GM18861 (cell line): ENCODE measurements around the gene GSK3A.
A peak's percentile ranks its signal among the peaks of the same experiment; 100 is the strongest.

ENCODE experiments used
- ATAC-seq: cut with Tn5 transposase; IDR thresholded peaks from one replicate; pipeline ENCODE4 v1.9.1; 2021; ENCODE audit not compliant: unreplicated experiment

Gene GSK3A

DNA sequence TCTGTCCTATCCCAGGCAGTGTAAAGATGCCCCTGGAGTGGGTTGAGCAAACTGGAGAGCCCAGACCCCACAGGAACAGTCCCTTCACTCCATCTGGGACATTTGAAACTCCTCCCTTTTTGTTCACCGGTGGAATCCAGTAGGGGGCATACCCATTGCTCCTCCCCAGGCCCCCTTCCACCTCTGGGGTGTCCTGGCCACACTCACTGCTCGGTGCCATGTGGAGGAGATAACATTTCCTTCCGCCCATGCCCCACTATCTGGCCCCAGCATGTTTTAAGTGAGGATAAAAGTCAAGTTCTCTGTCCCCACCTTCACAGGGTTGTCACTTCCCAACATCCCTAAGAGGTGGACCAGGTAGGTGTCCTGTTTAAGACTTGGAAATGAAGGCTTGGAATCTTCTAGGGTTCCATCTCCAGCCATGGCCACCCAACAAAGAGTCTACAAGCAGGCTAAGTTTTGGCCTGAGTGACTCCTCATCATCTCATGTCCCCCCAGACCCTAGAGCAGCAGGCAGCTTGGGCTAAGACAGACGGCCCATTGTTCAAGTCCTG lies 13.0 kb downstream of the GSK3A start:
- no peak for ATAC-seq

DNA sequence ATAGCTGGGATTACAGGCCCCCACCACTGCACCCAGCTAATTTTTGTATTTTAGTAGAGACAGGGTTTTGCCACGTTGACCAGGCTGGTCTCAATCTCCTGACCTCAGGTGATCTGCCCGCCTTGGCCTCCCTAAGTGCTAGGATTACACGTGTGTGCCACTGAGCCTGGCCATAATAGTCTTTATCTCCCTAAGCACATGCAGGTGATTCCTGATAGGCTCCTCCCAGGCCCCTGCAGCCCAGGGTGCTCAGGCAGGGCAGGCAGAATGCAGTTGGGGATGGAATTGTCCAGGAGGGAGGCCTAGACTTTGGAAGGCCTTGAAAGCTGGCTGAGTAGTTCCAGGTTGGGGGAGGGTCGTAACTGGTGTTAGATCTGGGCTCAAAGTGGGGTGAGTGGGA lies 13.8 kb downstream of the GSK3A start:
- no peak for ATAC-seq

DNA sequence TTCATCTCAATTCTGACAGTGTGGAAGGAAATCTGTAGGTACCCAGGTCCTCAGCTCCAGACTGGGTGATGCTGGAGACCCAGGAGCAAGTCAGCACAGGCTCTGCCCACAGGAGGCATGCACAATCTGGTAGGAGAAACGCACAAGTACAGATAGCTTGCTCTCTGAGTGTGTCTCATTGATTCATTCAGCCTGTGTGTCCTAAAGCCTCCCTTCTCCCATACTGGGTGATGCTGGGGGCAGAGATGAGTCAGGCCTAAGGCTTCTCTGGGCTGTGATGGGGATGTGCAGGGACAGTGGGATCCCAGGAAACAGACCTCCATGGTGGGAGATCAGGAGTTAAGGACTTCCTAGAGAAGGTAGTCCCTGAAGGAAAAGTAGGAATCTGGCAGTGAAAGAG lies 15.5 kb downstream of the GSK3A start:
- no peak for ATAC-seq

DNA sequence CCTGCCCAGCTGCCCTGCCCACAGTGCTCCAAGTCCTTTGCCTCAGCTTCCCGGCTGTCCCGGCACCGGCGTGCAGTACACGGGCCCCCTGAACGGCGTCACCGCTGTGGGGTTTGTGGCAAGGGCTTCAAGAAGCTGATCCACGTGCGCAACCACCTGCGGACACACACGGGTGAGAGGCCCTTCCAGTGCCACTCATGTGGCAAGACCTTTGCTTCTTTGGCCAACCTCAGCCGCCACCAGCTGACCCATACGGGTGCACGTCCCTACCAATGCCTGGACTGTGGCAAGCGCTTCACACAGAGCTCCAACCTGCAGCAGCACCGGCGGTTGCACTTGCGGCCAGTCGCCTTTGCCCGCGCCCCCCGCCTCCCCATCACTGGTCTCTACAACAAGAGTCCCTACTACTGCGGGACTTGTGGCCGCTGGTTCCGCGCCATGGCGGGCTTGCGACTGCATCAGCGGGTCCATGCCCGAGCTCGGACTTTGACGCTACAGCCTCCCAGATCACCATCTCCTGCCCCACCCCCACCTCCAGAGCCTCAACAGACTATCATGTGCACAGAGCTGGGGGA lies 16.6 kb downstream of the GSK3A start:
- ATAC-seq, result no peak

DNA sequence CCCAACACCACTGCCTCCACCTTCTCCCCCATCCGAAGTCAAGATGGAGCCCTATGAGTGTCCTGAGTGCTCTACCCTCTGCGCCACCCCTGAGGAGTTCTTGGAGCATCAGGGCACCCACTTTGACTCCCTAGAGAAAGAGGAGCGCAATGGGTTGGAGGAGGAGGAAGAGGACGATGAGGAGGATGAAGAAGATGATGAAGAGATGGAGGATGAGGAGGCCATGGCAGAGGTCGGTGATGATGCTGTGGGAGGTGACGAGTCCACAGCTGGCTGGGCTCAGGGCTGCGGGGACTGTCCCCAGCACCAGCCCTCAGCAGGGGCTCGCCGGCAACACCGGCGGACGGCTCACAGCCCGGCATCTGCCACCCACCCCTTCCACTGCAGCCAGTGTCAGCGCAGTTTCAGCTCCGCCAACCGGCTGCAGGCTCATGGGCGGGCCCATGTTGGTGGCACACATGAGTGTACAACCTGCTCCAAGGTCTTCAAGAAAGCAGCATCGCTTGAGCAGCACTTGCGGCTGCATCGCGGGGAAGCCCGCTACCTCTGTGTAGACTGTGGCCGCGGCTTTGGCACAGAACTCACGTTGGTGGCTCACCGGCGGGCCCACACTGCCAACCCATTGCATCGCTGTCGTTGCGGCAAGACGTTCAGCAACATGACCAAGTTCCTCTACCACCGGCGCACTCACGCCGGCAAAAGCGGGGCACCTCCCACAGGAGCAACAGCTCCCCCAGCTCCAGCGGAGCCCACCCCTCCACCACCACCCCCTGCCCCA lies 17.3 kb downstream of the GSK3A start:
- ATAC-seq, result no peak

DNA sequence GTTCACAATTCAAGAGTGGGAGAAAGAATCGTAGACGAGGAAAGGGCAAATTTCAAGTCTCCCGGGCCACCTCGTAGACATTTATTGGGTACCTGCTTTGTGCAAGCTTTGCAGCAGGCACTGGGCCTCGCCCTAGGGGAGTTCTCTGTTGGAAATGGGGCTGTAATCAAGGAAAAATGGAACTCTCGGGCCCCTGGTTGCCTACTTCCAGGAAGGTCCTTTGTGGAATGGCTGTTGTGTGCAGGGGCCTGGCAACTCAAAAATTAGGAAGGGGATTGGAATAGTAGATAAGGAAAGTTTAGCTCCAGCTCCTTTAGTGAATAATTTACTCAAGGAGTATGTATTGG lies 21.7 kb downstream of the GSK3A start:
- no peak for ATAC-seq

DNA sequence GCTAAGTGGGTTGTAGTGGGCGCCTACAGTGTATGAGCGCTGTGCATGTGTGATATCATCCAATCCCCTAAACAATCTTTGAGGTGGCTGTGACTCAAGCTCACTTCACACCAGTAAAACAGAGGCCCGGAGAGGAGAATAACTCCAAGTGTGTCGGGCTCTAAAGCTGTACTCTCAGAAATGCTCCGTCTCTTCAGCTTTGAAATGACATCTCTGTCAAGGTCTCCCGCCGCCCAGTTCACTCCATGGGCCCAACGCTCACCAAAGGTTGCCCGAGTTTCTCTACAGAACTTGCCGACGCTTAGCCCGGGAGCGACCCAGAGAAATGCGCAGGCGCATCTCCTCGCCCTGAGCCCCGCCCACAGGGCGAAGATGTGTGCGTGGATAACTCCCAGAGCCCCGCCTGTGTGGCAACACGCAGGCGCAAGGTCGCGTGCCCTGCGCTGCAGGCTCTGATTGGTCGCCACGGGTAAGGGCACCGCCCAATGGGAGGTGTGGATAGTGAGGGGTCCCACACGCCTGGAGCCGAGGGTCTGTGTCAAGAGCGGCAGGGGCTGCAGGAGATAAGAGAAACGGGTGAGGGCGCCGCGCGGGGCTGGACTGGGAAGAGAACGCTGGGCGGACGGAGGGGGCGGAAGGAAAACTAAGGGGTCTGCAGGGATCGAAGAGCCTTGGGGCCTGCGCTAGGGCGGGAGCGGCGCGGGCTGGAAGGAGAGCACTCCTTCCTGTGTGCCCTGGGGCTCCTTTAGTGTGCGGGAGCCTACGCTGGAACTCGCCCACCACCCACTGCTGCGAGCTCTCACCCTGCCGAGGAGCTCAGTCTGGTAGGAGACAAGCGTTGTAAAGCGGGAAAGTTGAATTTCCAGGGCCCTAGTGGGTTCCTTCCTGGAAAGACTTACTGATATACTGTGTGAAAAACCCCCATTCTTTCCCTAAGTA lies 22.3 kb downstream of the GSK3A start, which contains the start of gene ZNF526:
Gene ZNF526, plus strand, starts transcription at position 501 of the 939 bp plus-strand sequence. CDS start 4,092 bp downstream, outside the sequence.
- peak; percentile 79 for ATAC-seq

DNA sequence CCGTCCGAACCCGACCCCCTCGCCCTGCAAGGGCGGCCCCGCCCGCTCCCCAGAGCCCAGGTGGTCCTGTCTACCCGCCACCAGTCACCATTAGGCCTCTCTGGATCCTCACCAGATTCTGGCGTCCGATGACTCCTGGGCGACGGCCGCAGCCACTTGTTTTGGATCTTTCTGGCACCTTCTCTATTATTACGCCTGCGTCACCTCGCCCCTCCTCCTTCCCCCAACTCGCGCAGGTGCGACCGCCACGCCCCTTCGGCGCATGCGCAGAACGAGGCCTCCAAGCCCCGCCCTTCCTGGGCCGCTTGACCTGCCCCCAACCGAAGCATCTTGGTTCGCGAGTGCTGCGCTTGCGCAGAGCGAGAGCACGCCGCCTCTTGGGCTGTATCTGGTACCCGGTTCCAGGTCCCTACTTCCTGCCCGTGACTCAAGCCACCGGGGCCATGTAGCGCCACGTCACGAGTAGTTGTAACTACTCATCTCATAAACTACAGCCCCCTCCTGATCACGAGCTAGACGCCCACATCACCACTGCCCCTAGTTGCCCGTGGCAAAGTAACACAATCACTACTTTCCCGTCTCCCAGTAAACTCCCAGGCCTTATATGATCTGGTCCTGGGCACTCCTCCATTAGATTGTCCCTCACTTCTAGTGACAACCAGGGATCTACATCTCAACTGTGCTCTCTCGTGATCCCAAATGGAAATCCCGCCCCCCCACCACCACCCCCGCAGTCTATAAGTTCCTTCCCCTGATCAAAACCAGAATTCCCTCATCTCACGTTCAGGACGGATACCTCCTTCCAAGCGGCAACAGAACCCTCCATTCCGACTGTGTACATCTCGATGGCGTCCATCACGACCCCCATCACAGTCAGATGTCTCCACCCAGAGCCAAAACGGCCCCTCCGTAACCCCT lies 24.6 kb downstream of the GSK3A start, which contains the start of gene DEDD2:
Gene DEDD2, minus strand, starts transcription at position 158 of the 918 bp plus-strand sequence. CDS start 670 bp downstream, outside the sequence.
- peak; percentile 44 for ATAC-seq

DNA sequence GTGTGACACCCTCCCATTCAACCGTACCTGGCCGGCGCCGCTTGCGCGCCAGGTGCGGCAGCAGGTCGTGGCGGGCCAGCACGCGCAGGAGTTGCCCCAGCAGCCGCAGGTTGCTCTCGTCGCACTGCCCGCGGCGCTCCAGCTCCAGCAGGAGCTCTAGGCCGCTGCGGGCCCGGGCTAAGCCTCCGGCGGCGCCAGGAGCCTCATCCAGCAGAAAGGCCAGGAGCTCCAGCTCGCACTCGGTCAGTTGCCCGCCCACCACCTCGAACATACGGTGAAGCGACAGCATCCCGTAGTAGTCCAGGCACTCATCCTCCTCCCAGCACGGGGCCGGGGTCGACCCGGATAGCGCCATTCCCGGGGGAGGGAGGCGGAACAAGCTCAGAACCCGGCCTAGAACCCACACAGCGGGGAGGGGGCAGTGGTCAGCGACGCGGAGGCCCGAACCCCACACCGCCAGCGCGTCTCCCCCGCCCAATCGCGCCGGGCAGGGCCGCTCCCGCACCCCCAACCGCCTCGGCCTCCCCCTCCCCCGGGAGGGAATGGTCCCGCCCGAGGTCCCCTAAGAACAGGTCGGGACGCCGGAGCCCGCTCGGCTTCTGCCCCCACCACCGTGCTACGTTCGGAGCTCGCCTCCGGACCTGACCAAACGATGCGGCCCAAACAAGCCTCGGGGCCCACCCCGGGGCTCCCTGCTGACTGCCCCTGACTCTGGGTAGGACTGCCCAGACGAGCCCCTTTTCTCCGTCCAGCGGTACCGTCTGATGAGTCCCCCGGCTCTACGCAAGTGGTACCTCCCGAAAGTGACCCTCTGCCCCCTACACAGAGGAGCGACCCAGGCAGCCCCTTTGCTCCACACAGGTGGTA lies 25.5 kb downstream of the GSK3A start:
- ATAC-seq, result no peak

DNA sequence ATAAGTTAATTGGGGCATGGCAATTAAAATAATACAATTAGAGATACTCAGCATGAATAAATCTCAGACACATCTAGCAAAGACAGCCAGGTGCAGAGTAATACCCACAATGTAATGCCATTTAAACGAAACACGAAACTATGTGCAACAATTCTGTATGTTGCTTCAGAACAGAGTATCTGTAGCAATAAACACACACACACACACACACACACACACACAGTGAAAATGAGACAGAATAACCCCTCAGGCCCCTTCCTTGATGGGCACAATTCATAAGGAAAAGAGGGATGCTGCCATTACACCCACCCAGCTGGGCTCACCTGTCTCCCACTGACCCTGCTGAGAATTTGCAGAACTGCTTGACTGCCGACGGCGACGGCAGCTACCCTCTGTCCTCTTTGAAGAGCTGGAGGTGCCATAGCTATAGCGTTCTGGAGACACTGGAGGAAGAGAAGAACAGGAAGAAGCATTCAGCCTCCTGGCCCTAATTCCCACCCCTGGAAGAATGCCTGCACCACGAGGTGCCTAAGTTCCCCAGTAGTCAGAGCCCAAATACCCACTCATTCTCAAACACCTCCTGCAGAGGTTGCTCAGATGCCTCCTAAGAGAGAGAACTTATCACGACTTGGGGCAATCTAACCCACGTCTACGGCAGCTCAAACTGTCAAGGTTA lies 27.5 kb downstream of the GSK3A start:
- ATAC-seq, result no peak

DNA sequence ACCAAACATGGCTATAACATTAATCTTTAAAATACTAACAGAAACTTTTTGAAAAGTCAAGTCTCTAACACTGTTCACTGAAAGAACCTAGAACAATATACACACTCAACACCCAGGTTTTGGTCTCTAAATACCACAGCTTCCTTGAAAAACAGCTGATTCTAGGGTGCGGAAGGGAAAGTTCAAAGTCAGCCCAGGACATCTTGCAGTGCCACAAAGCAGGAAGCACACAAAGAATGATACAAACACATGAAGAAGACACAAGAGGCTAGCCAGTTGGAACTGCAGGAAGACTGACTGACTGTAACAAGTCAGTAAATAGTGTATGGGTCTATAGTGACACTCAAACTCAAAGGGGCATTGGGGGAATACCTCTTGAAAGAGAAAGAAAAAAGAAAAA lies 29.5 kb downstream of the GSK3A start:
- ATAC-seq, result no peak

DNA sequence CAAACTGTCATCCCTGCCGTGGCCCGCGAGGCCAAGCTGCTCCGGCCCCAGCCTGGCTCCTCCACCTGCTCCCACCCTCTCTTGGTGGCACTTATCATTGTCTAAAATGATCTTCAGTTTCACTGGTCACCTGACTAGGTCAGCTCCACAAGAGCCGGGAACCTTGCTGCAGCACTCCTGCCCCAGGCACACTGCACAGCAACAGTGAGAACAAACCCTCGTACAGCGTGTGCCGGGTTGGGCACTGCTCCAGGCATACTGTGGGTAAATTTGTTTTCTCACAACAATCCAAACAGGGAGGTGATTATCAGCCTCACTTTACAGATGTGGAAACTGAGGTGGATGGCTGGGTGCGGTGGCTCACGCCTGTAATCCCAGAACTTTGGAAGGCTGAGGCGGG lies 33.8 kb downstream of the GSK3A start:
- no peak for ATAC-seq

DNA sequence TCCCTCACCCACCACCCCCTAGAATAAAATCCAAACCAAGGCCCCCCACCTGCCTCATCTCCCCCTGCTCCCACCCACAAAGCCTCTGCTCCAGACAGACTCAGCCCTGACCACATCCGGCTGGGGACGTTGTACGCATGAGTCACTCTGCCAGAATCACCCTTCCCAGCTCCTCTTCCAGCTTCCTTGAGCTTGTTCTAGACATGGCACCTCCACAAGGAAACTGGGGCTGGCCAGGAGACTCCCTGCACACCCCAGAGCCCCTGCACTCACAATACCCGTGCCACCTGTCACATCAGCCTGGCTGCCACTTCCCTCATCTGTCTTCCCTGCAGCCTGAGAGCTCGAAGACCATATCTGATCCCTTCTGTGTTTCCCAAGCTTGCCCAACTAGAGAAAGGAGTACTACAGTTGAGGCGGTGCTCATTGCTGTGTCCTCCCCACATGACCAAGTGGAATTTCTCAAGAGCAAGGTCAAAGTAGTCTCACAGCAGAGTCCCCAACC lies 34.6 kb downstream of the GSK3A start:
- no peak for ATAC-seq

DNA sequence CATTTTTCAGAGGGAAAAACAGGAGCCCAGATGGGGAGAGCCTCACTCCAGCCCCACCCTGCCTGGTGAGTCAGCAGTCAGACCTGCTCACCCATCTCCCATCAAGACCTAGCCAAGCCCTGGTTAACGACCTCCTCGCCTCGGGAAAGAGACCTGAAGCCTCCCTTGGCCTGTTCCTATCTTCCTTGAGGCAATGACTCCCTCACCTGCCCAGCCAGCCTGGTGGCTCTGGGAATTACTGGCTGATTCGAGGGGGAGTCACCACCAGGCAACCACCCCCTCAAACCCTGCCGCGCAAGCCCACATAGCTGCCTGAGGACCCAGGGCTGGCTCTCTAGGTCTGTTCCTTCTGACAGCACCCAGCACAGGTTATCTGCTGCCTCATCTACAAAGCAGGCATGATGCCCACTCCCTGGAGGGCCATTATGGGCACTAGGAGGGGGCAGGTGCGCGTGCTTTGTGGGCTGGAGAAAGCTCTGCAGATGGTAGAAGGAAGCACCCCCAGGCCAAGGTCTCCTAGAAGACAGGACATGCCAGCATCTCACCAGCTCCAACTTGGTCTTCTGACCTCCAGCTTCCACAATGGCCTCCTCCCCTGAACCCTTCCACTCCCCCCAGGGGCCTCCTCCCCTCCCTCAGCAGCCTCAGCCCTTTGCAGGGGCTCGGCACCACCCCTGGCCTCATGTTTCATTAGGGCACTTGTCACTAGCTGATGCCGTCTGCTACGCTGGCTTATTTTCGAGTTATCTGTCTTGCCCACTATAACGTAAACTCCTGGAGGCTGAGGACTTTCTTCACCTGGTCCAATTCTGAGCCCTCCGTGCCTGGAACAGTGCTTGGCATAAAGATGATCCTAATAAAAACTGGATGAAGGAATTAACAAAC lies 35.3 kb downstream of the GSK3A start:
- no peak for ATAC-seq

DNA sequence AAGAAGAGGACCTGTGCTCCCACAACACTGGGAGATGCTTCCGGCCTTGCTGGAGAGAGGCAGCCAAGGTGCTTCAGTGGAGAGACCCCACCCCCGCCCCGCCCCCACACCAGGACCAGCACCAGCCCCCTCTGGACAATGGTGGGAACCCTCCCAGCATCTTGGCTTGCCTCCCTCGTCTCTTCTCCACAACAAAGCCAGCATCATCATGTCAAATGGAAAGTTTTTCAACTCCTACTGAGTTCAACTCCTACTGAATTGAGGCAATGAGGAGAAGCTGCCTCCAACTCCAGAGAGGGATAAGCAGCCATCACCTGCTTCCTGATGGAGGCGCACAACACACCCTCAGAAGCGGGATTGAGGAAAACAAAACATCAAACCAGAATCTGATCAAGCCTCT lies 37.7 kb downstream of the GSK3A start:
- no peak for ATAC-seq

DNA sequence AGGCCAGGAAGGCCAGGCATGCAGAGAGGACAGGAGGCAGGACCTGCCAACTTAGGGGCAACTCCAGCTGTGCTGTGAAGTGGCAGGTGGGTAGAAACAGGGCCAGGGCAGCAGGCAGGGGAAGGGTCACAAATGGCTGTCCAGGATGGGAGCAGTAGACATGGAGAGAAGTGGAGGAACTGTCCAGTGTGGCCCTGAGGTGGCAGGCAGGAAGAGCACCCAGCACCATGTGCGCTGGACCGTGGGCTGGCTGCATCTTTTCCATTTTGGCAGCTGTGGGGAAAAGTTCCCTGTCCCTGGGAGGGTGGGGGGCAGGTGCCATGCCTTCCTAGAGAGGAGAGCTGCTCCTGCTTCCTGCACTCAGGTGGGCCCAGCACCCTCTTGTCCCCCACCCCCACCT lies 38.7 kb downstream of the GSK3A start:
- ATAC-seq, result no peak

DNA sequence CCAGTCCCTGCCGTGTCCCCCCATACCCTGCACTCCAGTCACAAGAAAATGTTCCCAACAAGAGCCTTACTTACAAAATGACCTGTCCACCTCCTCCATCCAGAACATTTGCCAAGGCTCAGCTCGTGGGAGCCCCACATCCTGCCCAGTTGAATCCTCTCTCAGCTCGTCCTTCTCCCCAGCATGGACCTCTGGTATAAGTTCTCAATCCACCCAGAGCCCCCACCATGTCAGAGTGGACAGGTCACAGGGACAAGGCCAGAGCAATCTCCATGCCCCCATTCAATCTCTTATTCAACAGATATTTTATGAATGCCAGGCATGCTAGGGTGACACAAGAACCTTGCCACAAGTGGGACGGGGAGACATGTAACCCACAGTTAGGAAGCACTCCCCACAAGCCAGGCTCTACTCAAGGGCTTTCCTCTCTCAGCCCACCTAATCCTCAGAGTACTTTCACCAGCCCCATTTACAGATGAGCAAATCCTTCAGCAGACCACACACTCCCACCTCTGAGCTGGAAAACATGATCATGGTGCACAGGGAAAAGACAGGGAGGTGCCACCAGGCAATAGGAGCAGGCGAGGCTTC lies 40.0 kb downstream of the GSK3A start:
- ATAC-seq, result no peak
